GF-D8 (cell line): ENCODE measurements around the gene CCDC159.
A peak's percentile ranks its signal among the peaks of the same experiment; 100 is the strongest.
"Not testable (repeated sequence)": the region's sequence is repeated elsewhere in the genome, so short reads cannot be mapped to it uniquely, and the experiment has no call there.

Source experiments
- DNase-seq: peaks from one replicate; lab custom pipeline; 2025; lab: John Stamatoyannopoulos, UW

CCDC159 gene

GRCh38 chr19:11346104-11346940, at the start of gene CCDC159, which contains the start of gene TMEM205:
Gene CCDC159, plus strand, starts transcription at chr19:11346519. Its CDS starts 88 bp downstream, at chr19:11346607.
Gene TMEM205, minus strand, starts transcription at chr19:11346268. Its CDS starts 649 bp downstream, at chr19:11345619.
- DNase-seq = peak; percentile 94

- DNase-seq = no peak
Observed at GRCh38 chr19:11299946-11300810, 46.1 kb upstream of the CCDC159 start.

- no peak for DNase-seq
Observed at GRCh38 chr19:11300811-11301120, 45.6 kb upstream of the CCDC159 start.

- DNase-seq = no peak
Observed at GRCh38 chr19:11304936-11305335, 41.4 kb upstream of the CCDC159 start.

- DNase-seq = no peak
Observed at GRCh38 chr19:11306337-11306736, 40.0 kb upstream of the CCDC159 start.

GRCh38 chr19:11320278-11320995, 25.9 kb upstream of the CCDC159 start:
- DNase-seq = peak; percentile 37

GRCh38 chr19:11321191-11322126, 24.9 kb upstream of the CCDC159 start:
- DNase-seq = peak; percentile 76

GRCh38 chr19:11322269-11323024, 23.9 kb upstream of the CCDC159 start:
- DNase-seq = peak; percentile 65

GRCh38 chr19:11323601-11324078, 22.7 kb upstream of the CCDC159 start:
- no peak for DNase-seq

- DNase-seq = peak; percentile 100
Observed at GRCh38 chr19:11324079-11324661, 22.1 kb upstream of the CCDC159 start.

GRCh38 chr19:11324748-11325389, 21.4 kb upstream of the CCDC159 start:
- no peak for DNase-seq

- DNase-seq = no peak
Observed at GRCh38 chr19:11325544-11325943, 20.8 kb upstream of the CCDC159 start.

- DNase-seq = no peak
Observed at GRCh38 chr19:11330127-11330526, 16.2 kb upstream of the CCDC159 start.

GRCh38 chr19:11331502-11331901, 14.8 kb upstream of the CCDC159 start:
- DNase-seq = no peak

GRCh38 chr19:11332822-11333221, 13.5 kb upstream of the CCDC159 start:
- DNase-seq = no peak

- DNase-seq = not testable (repeated sequence)
Observed at GRCh38 chr19:11333838-11334237, 12.5 kb upstream of the CCDC159 start.

- DNase-seq = no peak
Observed at GRCh38 chr19:11335449-11336146, 10.7 kb upstream of the CCDC159 start.

- DNase-seq = peak; percentile 22
Observed at GRCh38 chr19:11337080-11337479, 9.2 kb upstream of the CCDC159 start.

GRCh38 chr19:11338121-11338520, 8.2 kb upstream of the CCDC159 start:
- DNase-seq = no peak
